GM12878 (cell line): ENCODE results near the gene TCF12. TPM values are rescaled to one million over a fixed set of nuclear protein-coding genes. Genes with fewer than 3 reads are reported as not detected.
A peak's percentile ranks its signal among the peaks of the same experiment; 100 is the strongest.

Source experiments
- ATAC-seq: fragments of 200-7000 bp; cut with Tn5 transposase; 3 replicates; pipeline ENCODE4 v1.9.1; 2020; ENCODE audit warnings: mild to moderate bottlenecking, moderate library complexity
- BruUV-seq: library from RNA; stranded (reverse); fragments of 400-500 nt; replicated peaks from 2 replicates; lab custom pipeline; 2021; lab: Mats Ljungman, UMichigan
- CTCF ChIA-PET: fragments of 300-600 bp; sonication (Branson Sonifier 250); formaldehyde crosslinking; extraction: SDS; loops from one replicate; lab custom pipeline; 2021; ENCODE audit warnings: inconsistent platforms; lab: Yijun Ruan, JAX
- POLR2A ChIA-PET: fragments of 350-600 bp; formaldehyde crosslinking; extraction: SDS; loops from one replicate; lab custom pipeline; 2021; ENCODE audit warnings: inconsistent platforms; lab: Charles Lee
- RAD21 ChIA-PET: fragments of 300-600 bp; sonication (Branson Sonifier 250); formaldehyde crosslinking; loops from one replicate; lab custom pipeline; 2023; ENCODE audit warnings: antibody characterized with exemption; ENCODE audit not compliant: unreplicated experiment; lab: Charles Lee
- SMC1A ChIA-PET: fragments of 300-600 bp; sonication (Branson Sonifier 250); formaldehyde crosslinking; loops from one replicate; lab custom pipeline; 2023; ENCODE audit not compliant: unreplicated experiment, uncharacterized antibody; lab: Charles Lee
- DNase-seq: peaks from one replicate; pipeline ENCODE4 v3.0.0-alpha.2; 2011; ENCODE audit warnings: low read depth, low spot score
- FAIRE-seq: peaks from 3 replicates; lab custom pipeline; 2011; peaks lifted over from hg19 to GRCh38; lab: Jason Lieb, UNC
- H2AFZ ChIP-seq: 2 replicates; pipeline ENCODE4 v1.6.0; 2011; ENCODE audit warnings: low read depth, low read length, control low read depth; ENCODE audit not compliant: control insufficient read depth
- H3K27ac ChIP-seq: 2 replicates; pipeline ENCODE4 v1.5.1; 2011; ENCODE audit warnings: control low read depth; ENCODE audit not compliant: control insufficient read depth, insufficient read depth
- H3K27me3 ChIP-seq, 2 experiments: replicated peaks in 1 of 2; 2 replicates each; pipeline versions ENCODE4 v1.6.0 to v1.6.1; 2011; ENCODE audit warnings: low read length in 1 of 2; ENCODE audit not compliant: control insufficient read depth in 2 of 2, insufficient read depth in 2 of 2
- H3K36me3 ChIP-seq, 2 experiments: 2 replicates each; pipeline ENCODE4 v1.5.1; 2011; ENCODE audit warnings: low read length in 1 of 2; ENCODE audit not compliant: control insufficient read depth in 2 of 2, insufficient read depth in 2 of 2
- H3K4me1 ChIP-seq: 2 replicates; pipeline ENCODE4 v1.6.1; 2011; ENCODE audit warnings: mild to moderate bottlenecking, low read length, moderate library complexity, mixed read lengths; ENCODE audit not compliant: control insufficient read depth, insufficient read depth
- H3K4me2 ChIP-seq: 2 replicates; pipeline ENCODE4 v1.6.0; 2011; ENCODE audit warnings: control low read depth; ENCODE audit not compliant: control insufficient read depth, insufficient read depth
- H3K4me3 ChIP-seq: fragments of 200-600 bp; sonication (generic); 2 replicates; pipeline ENCODE4 v1.5.1; 2016
- H3K79me2 ChIP-seq: 2 replicates; pipeline ENCODE4 v1.6.0; 2011; ENCODE audit warnings: low read length; ENCODE audit not compliant: control insufficient read depth, insufficient read depth
- H3K9ac ChIP-seq: 2 replicates; pipeline ENCODE4 v1.8.0; 2011; ENCODE audit warnings: low read length, control low read depth, mixed read lengths; ENCODE audit not compliant: control insufficient read depth, insufficient read depth
- H3K9me3 ChIP-seq: replicated peaks from 3 replicates; pipeline ENCODE4 v1.5.1; 2011; ENCODE audit warnings: mild to moderate bottlenecking, low read length; ENCODE audit not compliant: control insufficient read depth, insufficient read depth
- H4K20me1 ChIP-seq: 2 replicates; pipeline ENCODE4 v1.6.0; 2011; ENCODE audit not compliant: control insufficient read depth, insufficient read depth
- IKZF2 ChIP-seq, 2 experiments: fragments of 450-650 bp; IDR thresholded peaks; 2 replicates each; pipeline ENCODE4 v1.6.1; 2017; ENCODE audit warnings: mild to moderate bottlenecking in 2 of 2, moderate library complexity in 2 of 2
- KLF5 ChIP-seq: fragments of 450-650 bp; IDR thresholded peaks from 2 replicates; pipeline ENCODE4 v1.6.1; 2014; ENCODE audit warnings: mild to moderate bottlenecking; ENCODE audit not compliant: partially characterized antibody
- MYB ChIP-seq: fragments of 150-350 bp; IDR thresholded peaks from 2 replicates; pipeline ENCODE4 v1.6.1; 2014; ENCODE audit warnings: mild to moderate bottlenecking, low read depth, low read length, borderline replicate concordance
- PML ChIP-seq: IDR thresholded peaks from 2 replicates; pipeline ENCODE4 v1.6.1; 2012; ENCODE audit warnings: low read length, inconsistent platforms
- SP1 ChIP-seq: IDR thresholded peaks from one replicate; pipeline ENCODE4 v1.6.1; 2011; ENCODE audit warnings: low read depth, low read length
- TAF1 ChIP-seq: IDR thresholded peaks from 2 replicates; pipeline ENCODE4 v1.6.1; 2011; ENCODE audit warnings: mild to moderate bottlenecking, low read depth, low read length, borderline replicate concordance
- ZNF384 ChIP-seq: IDR thresholded peaks from 2 replicates; pipeline ENCODE4 v1.6.1; 2012; ENCODE audit warnings: low read depth, mild to moderate bottlenecking, low read length, improper control_type of control experiment, borderline replicate concordance
- WGBS: methylation state at CpG from one replicate; pipeline ENCODE4 v1.1.6; 2016; ENCODE audit warnings: low lambda C conversion rate; ENCODE audit not compliant: insufficient replicate concordance, insufficient coverage; ENCODE audit errors: missing lambda C conversion rate; 5-methylcytosine and 5-hydroxymethylcytosine counted together
- in situ Hi-C: fragments of 300-500 bp; cut with MboI; formaldehyde crosslinking; loops from 9 replicates; pipeline ENCODE4 v1.14.3; 2018; ENCODE audit warnings: mixed read lengths
- intact Hi-C: fragments of 100-400 bp; cut with micrococcal nuclease; formaldehyde crosslinking; loops from one replicate; pipeline ENCODE4 v1.14.2; 2022; ENCODE audit not compliant: unreplicated experiment
- polyA plus RNA-seq, 11 experiments: library from polyadenylated mRNA; depleted of rRNA in 4 of 11; unstranded in 6 of 11; stranded (reverse) in 5 of 11; fragments of >200 nt; fragmentation: Nextera tagmentation in 4 of 11; fragmentation: Illumina TruSeq in 1 of 11; extraction: Ambion mirVana in 4 of 11; extraction: Trizol in 1 of 11; gene quantifications; 1 replicate in 1 of 11; 2 replicates in 10 of 11; pipeline versions ENCODE4 v1.2.1 to v1.2.3, GENCODE V29; 2011 to 2016; ENCODE audit warnings: inconsistent platforms in 2 of 11, missing spikeins in 2 of 11, low read depth in 1 of 11
- total RNA-seq, 4 experiments: library from RNA; depleted of rRNA in 3 of 4; stranded (reverse); fragments of >200 nt in 3 of 4; fragmentation: Illumina TruSeq in 1 of 4; extraction: Trizol in 1 of 4; gene quantifications; 2 replicates each; pipeline versions ENCODE4 v1.2.1 to v1.2.3, GENCODE V29; 2013 to 2021

Gene TCF12
- total and polyA plus RNA-seq, 10 of the 15 experiments (the other 5 are each of a cell fraction or from before 2014, with no cell fraction given): 8.2 to 70.9 (median 49.5) TPM

GRCh38 chr15:57158589-57158988, 240.1 kb downstream of the TCF12 start:
- SMC1A ChIA-PET: interaction anchor here (1.1 to 5.1 kb wide), 3 partner anchors 11 to 198 kb away, joined by 3 to 46 read pairs (median 3); no protein-coding TSS in a partner anchor
- in situ Hi-C loops: no loop called here
- no peak for TF ChIP-seq IKZF2 (IDR thresholded peaks at IDR 0.05)
- TF ChIP-seq SP1: no peak
- no peak for TF ChIP-seq MYB
- TF ChIP-seq, all 136 proteins: peak for 0
- no peak overlapping the region for H3K4me3 ChIP-seq
- peaks cover 3% of the 10 kb centered on the region for H3K9me3 ChIP-seq
- POLR2A ChIA-PET: no interaction called here
- no peak overlapping the region for H2AFZ ChIP-seq
- H3K9ac ChIP-seq: no peak overlapping the region
- H3K4me2 ChIP-seq: no peak overlapping the region
- no peaks in the 10 kb centered on the region for H3K27me3 ChIP-seq
- no peak overlapping the region for H3K27ac ChIP-seq
- no peaks in the 10 kb centered on the region; a peak in 1 of 4 replicates for H3K36me3 ChIP-seq
- no peak for DNase-seq
- CTCF ChIA-PET: interaction anchor here (1.1 to 3.7 kb wide), 2 partner anchors 12 to 55 kb away, joined by 5 to 12 read pairs; no protein-coding TSS in a partner anchor
- no peaks in the 10 kb centered on the region for H4K20me1 ChIP-seq
- H3K4me1 ChIP-seq: peaks cover 2% of the 10 kb centered on the region; the same call in 1 of the 2 replicates
- no peaks in the 10 kb centered on the region for H3K79me2 ChIP-seq
- no TSS peak for BruUV-seq
- RAD21 ChIA-PET: interaction anchor here (1.1 kb wide), 1 partner anchor 148 kb away, joined by 4 read pairs; no protein-coding TSS in a partner anchor
- FAIRE-seq: peak; percentile 47
- intact Hi-C loops: no loop called here
- no peak for ATAC-seq

GRCh38 chr15:57158997-57159668, 240.7 kb downstream of the TCF12 start:
- Histone ChIP-seq H4K20me1 (no peaks in the 10 kb centered on the region), H3K9me3 (no peaks in the 10 kb centered on the region; the same call in 2 of the 3 replicates), H3K4me2 (no peak overlapping the region), H3K79me2 (no peaks in the 10 kb centered on the region), H3K4me1 (no peaks in the 10 kb centered on the region), H2AFZ (no peak overlapping the region), H3K9ac (no peak overlapping the region), H3K4me3 (no peak overlapping the region), H3K27me3 (no peaks in the 10 kb centered on the region), H3K27ac (no peak overlapping the region), H3K36me3 (no peaks in the 10 kb centered on the region; a peak in 1 of 4 replicates)
- ATAC-seq (no peak), DNase-seq (no peak), FAIRE-seq (no peak)
- ChIA-PET SMC1A (interaction anchor here (1.0 to 5.1 kb wide), 5 partner anchors 9 to 198 kb away, joined by 3 to 46 read pairs (median 3); no protein-coding TSS in a partner anchor), RAD21 (interaction anchor here (1.1 to 2.3 kb wide), 2 partner anchors 12 to 147 kb away, joined by 4 to 7 read pairs; no protein-coding TSS in a partner anchor), POLR2A (no interaction called here), CTCF (interaction anchor here (0.8 to 3.7 kb wide), 3 partner anchors 10 to 54 kb away, joined by 3 to 12 read pairs (median 5); no protein-coding TSS in a partner anchor)
- WGBS: 97% methylated on average over 4 of the region's 4 CpGs
- in situ Hi-C loops: no loop called here
- TF ChIP-seq TAF1 (no peak), KLF5 (no peak), PML (no peak), ZNF384 (no peak)
- no TSS peak for BruUV-seq
- intact Hi-C loops: no loop called here
